Stimulated activated naive B cell treated with anti-CD40 and anti-IgM and Interleukin-4, amounts not matched to agents 10 μg/mL and 1 μg/mL and 100 μg/mL, for 72 hours (primary cell): ENCODE results near the gene S100A16.

Source experiments
- ATAC-seq, 2 donors: fragments of 150-1000 bp; cut with Tn5 transposase; replicated peaks; 2 replicates each; pipeline ENCODE4 v1.10.0; 2021; ENCODE audit warnings: moderate library complexity in 1 of 2
- DNase-seq: peaks from one replicate; pipeline ENCODE4 v3.0.0; 2021
- H3K27ac Mint-ChIP-seq: one replicate; pipeline ENCODE4 v1.8.0; 2022; ENCODE audit warnings: mild to moderate bottlenecking, mixed read lengths
- H3K27me3 Mint-ChIP-seq, 2 donors: one replicate each; pipeline ENCODE4 v1.8.0; 2022; ENCODE audit warnings: mixed read lengths in 2 of 2
- H3K36me3 Mint-ChIP-seq, 2 donors: one replicate each; pipeline ENCODE4 v1.8.0; 2022; ENCODE audit warnings: mixed read lengths in 2 of 2, mild to moderate bottlenecking in 1 of 2
- H3K4me1 Mint-ChIP-seq, 2 donors: one replicate each; pipeline ENCODE4 v1.8.0; 2022; ENCODE audit warnings: mixed read lengths in 2 of 2, mild to moderate bottlenecking in 1 of 2
- H3K4me3 Mint-ChIP-seq, 2 donors: one replicate each; pipeline ENCODE4 v1.8.0; 2022; ENCODE audit warnings: mild to moderate bottlenecking in 2 of 2, mixed read lengths in 2 of 2, moderate library complexity in 1 of 2
- H3K9me3 Mint-ChIP-seq, 2 donors: one replicate each; pipeline ENCODE4 v1.8.0; 2022; ENCODE audit warnings: mixed read lengths in 2 of 2, mild to moderate bottlenecking in 1 of 2

S100A16 gene

DNA sequence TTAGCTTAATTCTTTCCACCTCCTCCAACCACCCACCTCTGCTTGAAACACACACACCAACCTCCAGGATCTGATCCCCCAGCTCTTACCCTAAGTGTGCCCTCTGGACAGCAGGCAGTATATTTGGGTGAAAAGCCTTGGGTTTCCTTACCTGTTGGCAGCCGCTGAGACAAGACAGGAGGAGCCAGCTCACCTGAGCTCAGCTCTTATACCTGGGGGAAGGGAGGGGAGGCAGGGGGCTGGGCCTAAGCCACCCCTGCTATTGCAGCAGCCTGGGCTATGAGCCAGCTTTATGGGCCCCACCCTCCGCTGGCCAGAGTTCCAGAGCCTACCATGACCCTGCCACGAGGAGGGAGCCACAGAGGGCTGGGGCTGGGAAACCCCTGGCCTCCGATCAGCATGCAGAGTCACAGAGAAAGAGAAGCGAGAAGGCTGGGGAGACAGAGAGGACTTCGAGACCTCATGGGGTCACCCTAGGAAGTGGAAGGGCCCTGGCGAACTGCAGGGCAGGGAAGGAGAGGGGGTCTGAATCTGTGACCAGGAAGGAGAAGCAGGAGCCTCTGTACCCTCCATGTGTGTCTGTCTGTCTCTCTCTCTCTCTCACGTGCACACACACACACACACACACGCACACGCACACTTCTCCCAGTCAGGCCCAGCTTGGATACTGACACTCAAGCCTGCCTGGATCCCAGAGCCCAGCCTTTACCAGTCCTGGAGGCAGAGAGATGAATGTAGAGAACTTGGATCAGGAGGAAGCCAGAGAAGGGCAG is 3.4 kb upstream of the S100A16 start, which contains the start of gene S100A14:
TSS of gene S100A14 (minus strand) at position 182 of the 773 bp plus-strand sequence. CDS start 467 bp downstream, outside the sequence.
- peaks cover 0 to 5% of the 10 kb centered on the region in 2 donors for H3K27me3 Mint-ChIP-seq
- H3K27ac Mint-ChIP-seq = peak within 1 kb of the TSS; percentile 74
- DNase-seq (no peak), ATAC-seq (peak; percentile 37 to 53)
- H3K36me3 Mint-ChIP-seq = peaks cover 0 to 3% of the 10 kb centered on the region in 2 donors
- H3K4me3 Mint-ChIP-seq = no peak within 1 kb of the TSS
- no peaks in the 10 kb centered on the region for H3K9me3 Mint-ChIP-seq
- H3K4me1 Mint-ChIP-seq = peaks cover 19 to 31% of the 10 kb centered on the region in 2 donors

DNA sequence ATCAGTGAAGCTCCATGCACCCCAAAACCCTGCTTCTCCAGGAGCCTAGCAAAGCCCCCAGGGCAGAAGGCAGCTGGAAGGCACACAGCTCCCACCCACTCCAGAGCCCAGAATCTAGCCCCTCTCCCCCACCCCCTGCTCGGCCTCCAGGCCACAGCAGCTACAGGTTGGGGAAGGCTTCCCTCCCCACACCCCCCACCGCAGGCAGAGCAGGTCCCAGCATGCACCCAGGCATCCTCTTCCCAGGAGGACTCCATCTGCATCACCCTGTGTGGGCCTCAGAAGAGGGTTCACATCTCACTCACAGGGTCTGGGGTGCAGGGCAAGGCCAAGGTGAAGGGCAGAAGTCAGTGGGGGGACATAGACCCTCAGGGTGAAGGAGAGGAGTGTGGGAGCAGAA is 2.5 kb upstream of the S100A16 start:
- H3K36me3 Mint-ChIP-seq = peaks cover 0 to 3% of the 10 kb centered on the region in 2 donors
- H3K9me3 Mint-ChIP-seq = no peaks in the 10 kb centered on the region
- peaks cover 21 to 31% of the 10 kb centered on the region in 2 donors for H3K4me1 Mint-ChIP-seq
- ATAC-seq (no peak), DNase-seq (no peak)
- H3K4me3 Mint-ChIP-seq = no peak overlapping the region
- peaks cover 0 to 5% of the 10 kb centered on the region in 2 donors for H3K27me3 Mint-ChIP-seq
- no peak overlapping the region for H3K27ac Mint-ChIP-seq

GRCh38 chr1:153614906-153615305 is 2.0 kb upstream of the S100A16 start:
- no peak overlapping the region for H3K27ac Mint-ChIP-seq
- peaks cover 21 to 31% of the 10 kb centered on the region in 2 donors for H3K4me1 Mint-ChIP-seq
- DNase-seq = no peak
- no peak for ATAC-seq
- no peak overlapping the region for H3K4me3 Mint-ChIP-seq
- peaks cover 0 to 3% of the 10 kb centered on the region in 2 donors for H3K36me3 Mint-ChIP-seq
- H3K27me3 Mint-ChIP-seq = peaks cover 0 to 5% of the 10 kb centered on the region in 2 donors
- H3K9me3 Mint-ChIP-seq = no peaks in the 10 kb centered on the region

GRCh38 chr1:153614189-153614900 is 1.4 kb upstream of the S100A16 start:
- no peak for DNase-seq
- Mint-ChIP-seq H3K36me3 (peaks cover 0 to 3% of the 10 kb centered on the region in 2 donors), H3K4me3 (no peak overlapping the region), H3K27me3 (peaks cover 0 to 5% of the 10 kb centered on the region in 2 donors), H3K27ac (no peak overlapping the region), H3K9me3 (no peaks in the 10 kb centered on the region), H3K4me1 (peaks cover 21 to 31% of the 10 kb centered on the region in 2 donors)
- ATAC-seq = no peak

- Mint-ChIP-seq H3K27me3 (peaks cover 0 to 5% of the 10 kb centered on the region in 2 donors), H3K4me3 (no peak overlapping the region)
- ATAC-seq = no peak
Measured at GRCh38 chr1:153613406-153613805, 469 bp upstream of the S100A16 start.

GRCh38 chr1:153612111-153612754 is 704 bp downstream of the S100A16 start:
- H3K4me1 Mint-ChIP-seq = peaks cover 19 to 22% of the 10 kb centered on the region in 2 donors
- H3K4me3 Mint-ChIP-seq = no peak overlapping the region
- peaks cover 0 to 5% of the 10 kb centered on the region in 2 donors for H3K27me3 Mint-ChIP-seq
- no peaks in the 10 kb centered on the region for H3K36me3 Mint-ChIP-seq
- peak overlapping the region; percentile 49 for H3K27ac Mint-ChIP-seq
- no peaks in the 10 kb centered on the region for H3K9me3 Mint-ChIP-seq
- ATAC-seq (no peak), DNase-seq (no peak)

More at GRCh38 chr1:153613406-153613805, 469 bp upstream of the S100A16 start:
- Mint-ChIP-seq H3K27ac (no peak overlapping the region), H3K4me1 (peaks cover 24 to 31% of the 10 kb centered on the region in 2 donors), H3K36me3 (no peaks in the 10 kb centered on the region), H3K9me3 (no peaks in the 10 kb centered on the region)
- DNase-seq = no peak

GRCh38 chr1:153611356-153611755 is 1.6 kb downstream of the S100A16 start:
- no peak for DNase-seq
- Mint-ChIP-seq H3K36me3 (no peaks in the 10 kb centered on the region), H3K9me3 (no peaks in the 10 kb centered on the region), H3K27me3 (peaks cover 0 to 5% of the 10 kb centered on the region in 2 donors), H3K4me1 (peaks cover 15 to 21% of the 10 kb centered on the region in 2 donors), H3K27ac (no peak overlapping the region), H3K4me3 (no peak overlapping the region)
- ATAC-seq = no peak

- H3K27ac Mint-ChIP-seq = no peak overlapping the region
- peaks cover 10 to 19% of the 10 kb centered on the region in 2 donors for H3K4me1 Mint-ChIP-seq
- no peak overlapping the region for H3K4me3 Mint-ChIP-seq
- DNase-seq (no peak), ATAC-seq (no peak)
- peaks cover 0 to 5% of the 10 kb centered on the region in 2 donors for H3K27me3 Mint-ChIP-seq
- H3K36me3 Mint-ChIP-seq = no peaks in the 10 kb centered on the region
- no peaks in the 10 kb centered on the region for H3K9me3 Mint-ChIP-seq
Measured at GRCh38 chr1:153610811-153611301, 2.1 kb downstream of the S100A16 start.

- Mint-ChIP-seq H3K4me1 (peaks cover 6 to 19% of the 10 kb centered on the region in 2 donors), H3K27me3 (peaks cover 0 to 5% of the 10 kb centered on the region in 2 donors), H3K4me3 (no peak overlapping the region), H3K27ac (no peak overlapping the region), H3K9me3 (no peaks in the 10 kb centered on the region), H3K36me3 (peaks cover 0 to under 1% of the 10 kb centered on the region in 2 donors)
- ATAC-seq = no peak
- DNase-seq = no peak
Measured at GRCh38 chr1:153610334-153610733, 2.6 kb downstream of the S100A16 start.

DNA sequence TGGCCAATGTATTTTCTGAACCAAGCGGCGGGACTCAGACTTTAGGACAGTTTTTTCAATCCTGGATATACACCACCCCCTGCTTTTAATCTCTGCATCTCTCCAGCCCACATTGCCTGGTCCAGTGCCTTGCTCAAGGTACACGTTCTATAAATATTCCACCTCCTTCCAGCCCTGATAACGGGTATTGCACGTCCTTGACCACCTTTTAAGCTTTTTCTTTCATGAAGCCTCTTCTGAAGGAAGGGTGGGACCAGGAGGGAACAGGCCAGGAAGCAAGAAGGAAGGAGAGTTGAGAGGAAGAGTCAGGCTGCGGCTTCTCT is 3.4 kb downstream of the S100A16 start:
- Mint-ChIP-seq H3K9me3 (peaks cover 0 to 2% of the 10 kb centered on the region in 2 donors), H3K27ac (peak overlapping the region; percentile 39), H3K4me1 (peaks cover 9 to 20% of the 10 kb centered on the region in 2 donors), H3K36me3 (peaks cover 0 to 3% of the 10 kb centered on the region in 2 donors), H3K4me3 (no peak overlapping the region), H3K27me3 (peaks cover 0 to 3% of the 10 kb centered on the region in 2 donors)
- DNase-seq (no peak), ATAC-seq (no peak)

- H3K36me3 Mint-ChIP-seq = peaks cover 0 to 3% of the 10 kb centered on the region in 2 donors
- H3K27ac Mint-ChIP-seq = peak overlapping the region; percentile 21
- H3K4me3 Mint-ChIP-seq = no peak overlapping the region
- H3K9me3 Mint-ChIP-seq = peaks cover 0 to 2% of the 10 kb centered on the region in 2 donors
- ATAC-seq (no peak), DNase-seq (no peak)
- peaks cover 9 to 20% of the 10 kb centered on the region in 2 donors for H3K4me1 Mint-ChIP-seq
- H3K27me3 Mint-ChIP-seq = no peaks in the 10 kb centered on the region
Measured at GRCh38 chr1:153608742-153609584, 4.0 kb downstream of the S100A16 start.

- H3K9me3 Mint-ChIP-seq = peaks cover 0 to 2% of the 10 kb centered on the region in 2 donors
- H3K4me1 Mint-ChIP-seq = peaks cover 9 to 20% of the 10 kb centered on the region in 2 donors
- H3K27ac Mint-ChIP-seq = no peak overlapping the region
- ATAC-seq (no peak), DNase-seq (no peak)
- peaks cover 0 to 3% of the 10 kb centered on the region in 2 donors for H3K36me3 Mint-ChIP-seq
- H3K27me3 Mint-ChIP-seq = no peaks in the 10 kb centered on the region
- H3K4me3 Mint-ChIP-seq = no peak overlapping the region
Measured at GRCh38 chr1:153608089-153608682, 4.8 kb downstream of the S100A16 start.

DNA sequence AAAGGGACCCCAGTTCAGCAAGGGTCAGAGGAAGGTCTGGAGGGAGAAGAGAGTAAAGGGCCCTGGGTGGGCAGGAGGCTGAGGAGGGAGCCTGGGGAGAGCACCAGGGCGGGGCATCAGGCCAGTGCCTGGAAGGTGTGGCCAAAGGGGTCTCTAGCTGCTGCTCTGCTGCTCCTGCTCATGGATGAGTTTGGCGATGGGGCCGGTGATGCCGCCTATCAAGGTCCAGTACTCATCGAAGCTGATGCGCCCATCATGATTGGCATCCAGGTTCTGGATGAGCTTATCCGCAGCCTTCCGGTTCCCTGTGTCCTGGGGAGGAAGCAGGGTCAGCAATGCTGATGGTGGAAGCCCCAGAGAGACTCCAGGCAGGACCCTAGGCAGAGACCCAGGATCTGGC is 5.6 kb downstream of the S100A16 start:
- ATAC-seq (no peak), DNase-seq (no peak)
- H3K9me3 Mint-ChIP-seq = peaks cover 0 to 2% of the 10 kb centered on the region in 2 donors
- peaks cover 0 to 3% of the 10 kb centered on the region in 2 donors for H3K36me3 Mint-ChIP-seq
- no peak overlapping the region for H3K4me3 Mint-ChIP-seq
- no peak overlapping the region for H3K27ac Mint-ChIP-seq
- H3K4me1 Mint-ChIP-seq = peaks cover 9 to 26% of the 10 kb centered on the region in 2 donors
- no peaks in the 10 kb centered on the region for H3K27me3 Mint-ChIP-seq
